Stimulated activated naive CD8-positive, alpha-beta T cell treated with anti-CD3 and anti-CD28 coated beads, Interleukin-15, Interleukin-2, amounts not matched to agents 100 U/mL and 50 U/mL, for 24 hours (primary cell): ENCODE measurements around the gene TARS3.
"Not testable (repeated sequence)": the region's sequence is repeated elsewhere in the genome, so short reads cannot be mapped to it uniquely, and the experiment has no call there.

Source experiments
- ATAC-seq: fragments of 150-1000 bp; cut with Tn5 transposase; one replicate; pipeline ENCODE4 v1.10.0; 2021
- DNase-seq: peaks from one replicate; pipeline ENCODE4 v3.0.0; 2021

TARS3 gene

DNA sequence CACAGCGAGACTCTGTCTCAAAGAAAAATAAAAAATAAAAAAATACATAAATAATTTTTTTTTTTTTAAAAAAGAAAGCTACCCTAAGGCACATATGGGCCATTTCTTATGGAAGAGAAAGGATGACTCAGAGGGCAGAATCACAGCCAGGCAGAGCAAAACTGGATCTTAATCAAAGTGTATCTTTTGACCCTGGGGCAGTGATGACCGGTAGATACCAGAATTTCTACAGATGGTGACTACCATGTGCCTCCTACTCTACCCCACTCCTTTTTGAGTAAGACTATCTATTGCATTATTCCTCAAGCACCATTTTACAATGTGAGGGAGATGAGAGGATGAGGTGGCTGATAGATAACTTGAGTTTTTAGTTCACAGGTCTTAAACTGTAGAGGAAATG, 26.0 kb downstream of the TARS3 start:
- no peak for ATAC-seq
- no peak for DNase-seq

DNA sequence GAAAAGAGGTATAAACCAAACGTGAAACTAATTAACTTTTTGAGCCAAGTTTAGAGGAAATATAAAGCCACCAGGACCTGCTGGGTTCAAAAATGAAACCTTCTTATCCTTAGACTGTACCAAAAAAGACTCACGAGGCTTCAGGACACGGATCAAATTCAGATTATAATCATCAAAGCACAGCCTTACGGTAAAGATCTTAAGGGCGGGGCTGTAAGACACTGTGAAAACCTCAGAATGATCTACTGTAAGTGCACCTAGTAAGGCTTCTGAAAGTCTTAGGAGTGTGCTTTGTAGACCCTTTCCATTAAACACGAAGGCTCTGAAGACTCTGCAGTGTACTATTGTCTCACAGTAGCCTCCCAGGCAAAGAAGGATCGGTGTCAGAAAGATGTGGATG, 26.8 kb downstream of the TARS3 start:
- DNase-seq (no peak), ATAC-seq (no peak)

DNA sequence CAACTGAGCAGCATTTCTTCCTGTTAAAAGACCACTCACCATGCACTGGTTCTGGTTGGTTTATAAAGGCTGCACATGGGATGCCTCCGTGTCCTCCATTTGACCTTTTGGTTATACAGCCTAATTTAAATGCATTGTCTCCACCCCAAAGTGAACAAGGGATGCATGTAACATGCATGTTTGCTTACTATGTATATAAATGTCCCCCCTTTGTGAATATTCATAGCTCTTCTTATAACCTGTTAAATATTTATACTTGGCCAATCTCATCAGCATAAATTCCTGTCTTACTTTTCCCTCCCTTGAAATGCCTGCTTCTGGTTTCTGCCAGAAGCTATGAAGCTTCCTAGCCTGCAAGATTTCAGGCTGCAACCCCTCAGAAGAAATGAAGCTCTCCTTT, 27.4 kb downstream of the TARS3 start:
- no peak for DNase-seq
- no peak for ATAC-seq

DNA sequence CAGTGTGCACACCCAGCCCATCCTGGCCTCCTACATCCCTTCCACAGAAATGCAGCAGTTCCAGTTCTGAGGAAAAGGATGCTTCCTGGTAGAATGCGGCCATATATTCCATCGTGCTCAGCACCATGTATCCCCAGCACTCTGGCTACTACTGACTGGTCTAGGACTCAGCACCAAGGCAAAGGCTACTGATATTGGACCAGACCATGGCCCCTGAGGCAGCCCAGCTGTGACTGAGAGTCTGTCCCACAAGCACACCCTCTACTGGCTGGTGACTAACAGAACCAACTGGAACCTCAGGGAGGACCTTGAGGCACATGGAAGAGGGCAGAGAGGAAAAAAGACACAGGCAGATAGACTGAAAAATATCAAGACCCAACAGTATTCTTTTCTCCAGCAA, 30.0 kb downstream of the TARS3 start:
- no peak for ATAC-seq
- DNase-seq: no peak

DNA sequence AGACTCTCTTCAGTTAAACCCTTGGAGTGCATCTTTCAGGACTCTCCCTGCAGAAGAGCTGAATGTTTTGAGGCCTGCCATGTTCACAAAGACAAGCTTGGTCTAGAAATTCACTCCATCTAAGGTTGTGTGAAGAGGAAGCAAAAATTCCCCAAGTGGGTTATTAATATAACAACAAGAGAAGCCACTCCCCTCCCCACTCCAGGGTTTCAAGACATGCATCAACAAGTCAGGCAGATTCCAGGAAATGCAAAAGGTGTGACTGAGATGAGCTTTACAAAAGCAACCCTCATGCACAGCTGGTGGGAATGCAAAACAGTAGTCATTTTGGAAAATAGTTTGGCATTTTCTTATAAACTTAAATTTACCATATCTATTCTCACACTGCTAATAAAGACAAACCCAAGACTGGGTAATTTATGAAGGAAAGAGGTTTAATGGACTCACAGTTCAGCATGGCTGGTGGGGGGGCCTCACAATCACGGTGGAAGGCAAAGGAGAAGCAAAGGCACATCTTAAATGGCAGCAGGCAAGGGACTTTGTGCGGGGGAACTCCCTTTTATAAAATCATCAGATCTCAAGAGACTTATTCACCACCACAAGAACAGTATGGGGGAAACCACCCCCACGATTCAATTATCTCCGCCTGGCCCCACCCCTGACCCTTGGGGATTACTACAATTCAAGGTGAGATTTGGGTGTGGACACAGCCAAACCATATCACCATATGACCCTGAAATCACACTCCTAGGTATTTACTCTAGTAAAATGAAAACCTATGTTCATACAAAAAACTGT, 31.3 kb downstream of the TARS3 start:
- peak; percentile 48 for ATAC-seq
- DNase-seq: peak; percentile 30

DNA sequence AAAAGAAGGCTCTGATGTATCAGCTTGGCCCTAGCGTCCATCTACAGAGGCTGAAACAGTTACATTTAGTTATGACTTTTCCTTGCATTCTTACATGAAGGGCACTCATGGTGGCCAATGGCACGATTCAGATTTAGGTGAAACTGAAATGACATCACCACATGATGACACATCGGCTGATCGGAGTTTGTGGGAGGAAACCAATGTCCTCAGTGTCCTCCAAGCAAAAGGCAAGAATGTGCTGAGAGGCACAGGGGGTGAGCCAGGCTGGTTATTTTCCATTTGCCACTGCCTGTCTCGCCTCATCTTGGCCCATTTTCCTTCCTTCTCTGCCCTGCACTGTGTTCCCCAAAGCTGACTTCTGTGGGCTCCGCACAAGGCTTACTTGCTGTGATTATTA, 34.4 kb downstream of the TARS3 start:
- ATAC-seq (peak; percentile 88), DNase-seq (peak; percentile 49)

DNA sequence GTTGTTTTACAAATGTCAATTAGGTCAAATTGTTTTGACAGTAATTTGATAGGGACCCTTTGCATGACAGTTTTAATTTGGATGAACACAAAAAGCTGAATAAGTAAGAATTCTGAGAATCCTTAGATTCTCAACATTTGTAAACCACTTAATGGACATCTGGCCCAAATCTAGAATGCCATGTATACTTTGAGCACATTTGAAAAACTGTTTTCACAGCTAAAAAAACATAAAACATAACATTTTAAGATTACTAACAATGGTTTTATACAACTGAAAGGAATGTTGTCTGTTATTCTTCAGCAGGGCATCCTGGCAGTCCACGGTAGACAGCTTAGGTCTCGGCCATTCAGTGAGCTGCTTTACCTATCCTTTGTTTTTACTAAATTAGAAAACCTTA, 37.6 kb downstream of the TARS3 start:
- no peak for ATAC-seq
- DNase-seq: no peak

DNA sequence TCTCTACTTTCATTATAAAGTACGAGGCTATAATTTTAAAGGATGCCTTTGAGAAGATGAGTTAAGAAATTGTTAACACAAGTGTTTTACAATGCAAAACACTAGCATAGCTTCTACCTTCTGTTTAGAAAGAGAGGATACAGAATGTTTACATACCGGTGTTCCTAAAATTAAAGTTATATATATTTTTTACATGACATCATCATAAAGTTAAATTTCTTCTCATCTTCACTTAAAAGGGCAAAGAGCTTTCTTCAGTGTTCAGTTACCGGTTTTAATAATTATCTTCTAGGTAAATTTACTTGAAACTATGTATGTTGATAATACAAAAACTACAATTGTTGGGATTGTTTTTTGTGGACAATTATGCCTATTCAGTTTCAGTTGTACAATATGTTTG, 39.4 kb downstream of the TARS3 start:
- no peak for ATAC-seq
- no peak for DNase-seq

DNA sequence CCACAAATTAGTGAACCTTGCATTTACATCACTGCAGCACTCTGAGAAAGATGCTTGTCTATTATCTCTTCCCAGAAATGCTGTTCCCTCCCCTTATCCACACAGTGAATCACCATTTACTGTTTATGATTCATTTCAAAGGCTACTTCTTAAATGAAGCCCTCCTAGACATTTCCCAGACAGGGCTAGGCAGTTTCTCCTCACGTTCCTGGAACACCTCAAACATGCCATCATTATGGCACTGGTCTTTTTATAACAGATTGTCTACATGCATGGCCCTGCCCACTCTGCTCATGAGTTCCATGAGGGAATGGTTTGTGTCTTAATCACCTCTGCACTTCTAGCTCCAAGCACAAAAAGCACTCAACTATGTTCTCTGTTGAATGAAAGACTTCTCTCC, 39.9 kb downstream of the TARS3 start:
- DNase-seq: no peak
- ATAC-seq: no peak

DNA sequence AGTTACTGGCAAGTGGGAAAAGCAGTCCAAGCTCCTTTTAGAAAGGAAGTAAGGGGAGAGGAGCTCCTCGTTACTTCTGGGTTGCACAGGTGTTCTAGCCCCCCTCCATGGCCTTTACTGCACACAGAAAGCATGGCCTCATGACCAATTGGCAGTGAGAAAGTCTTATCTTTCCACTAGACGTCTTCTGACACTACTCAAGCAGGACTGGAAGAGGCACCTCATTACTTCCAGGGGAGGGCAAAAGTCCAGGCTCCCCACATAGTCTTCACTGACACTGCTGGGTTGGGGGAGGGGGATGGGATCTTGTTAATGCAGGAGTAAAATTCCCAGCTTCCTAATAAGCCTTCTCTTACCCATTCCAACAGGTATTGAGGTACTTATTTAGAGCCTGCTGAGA, 44.5 kb downstream of the TARS3 start:
- DNase-seq (no peak), ATAC-seq (no peak)

DNA sequence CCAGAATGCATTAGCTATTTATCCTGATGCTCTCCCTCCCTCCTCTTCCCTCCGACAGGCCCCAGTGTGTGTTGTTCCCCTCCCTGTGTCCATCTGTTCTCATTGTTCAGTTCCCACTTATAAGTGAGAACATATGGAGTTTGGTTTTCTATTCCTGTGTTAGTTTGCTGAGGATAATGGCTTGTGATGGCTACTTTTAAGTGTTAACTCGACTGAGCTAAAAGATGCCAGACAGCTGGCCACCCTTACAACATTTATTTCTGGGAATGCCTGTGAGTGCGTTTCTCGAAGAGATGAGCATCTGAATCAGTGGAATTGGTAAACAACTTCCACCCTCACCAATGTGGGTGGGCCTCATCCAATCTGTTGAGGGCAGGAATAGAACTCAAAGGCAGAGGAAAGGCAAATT, 47.3 kb downstream of the TARS3 start:
- ATAC-seq: no peak
- DNase-seq: no peak

DNA sequence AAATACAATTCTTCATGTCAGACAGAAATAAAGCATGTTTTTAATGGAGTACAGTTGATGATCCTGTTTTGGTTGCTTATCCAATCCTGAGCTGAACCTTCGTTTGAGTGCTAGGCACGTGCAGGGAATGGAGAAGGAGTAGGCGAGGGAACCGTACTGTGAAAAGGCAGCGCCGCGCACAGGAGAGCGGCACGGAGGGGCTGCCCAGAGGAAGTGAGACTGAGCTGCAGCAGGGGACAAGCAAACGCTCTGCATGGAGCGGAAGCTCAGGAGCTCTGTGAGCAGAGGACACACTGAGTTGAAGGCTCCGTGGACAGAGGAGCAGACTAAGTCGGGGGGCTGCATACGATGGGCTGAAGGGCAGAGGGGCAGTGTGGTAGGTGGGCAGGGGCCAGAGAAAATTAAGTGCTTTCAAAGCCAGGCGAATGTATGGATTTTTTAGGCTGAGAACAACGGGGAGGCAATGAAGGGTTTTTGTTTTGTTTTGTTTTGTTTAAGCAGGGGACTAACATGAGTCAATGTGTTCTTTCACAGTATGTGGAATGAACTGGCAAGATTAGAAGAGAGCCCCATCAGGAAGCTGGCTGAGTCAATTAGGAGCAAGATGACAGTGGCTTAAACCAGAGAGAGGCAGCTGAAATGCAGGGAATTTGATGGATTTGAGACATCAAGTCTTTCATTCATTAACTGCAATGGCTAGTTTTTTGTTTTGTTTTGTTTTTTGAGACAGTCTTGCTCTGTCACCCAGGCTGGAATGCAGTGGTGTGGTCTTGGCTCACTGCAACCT, 48.3 kb downstream of the TARS3 start:
- DNase-seq (no peak), ATAC-seq (no peak)

DNA sequence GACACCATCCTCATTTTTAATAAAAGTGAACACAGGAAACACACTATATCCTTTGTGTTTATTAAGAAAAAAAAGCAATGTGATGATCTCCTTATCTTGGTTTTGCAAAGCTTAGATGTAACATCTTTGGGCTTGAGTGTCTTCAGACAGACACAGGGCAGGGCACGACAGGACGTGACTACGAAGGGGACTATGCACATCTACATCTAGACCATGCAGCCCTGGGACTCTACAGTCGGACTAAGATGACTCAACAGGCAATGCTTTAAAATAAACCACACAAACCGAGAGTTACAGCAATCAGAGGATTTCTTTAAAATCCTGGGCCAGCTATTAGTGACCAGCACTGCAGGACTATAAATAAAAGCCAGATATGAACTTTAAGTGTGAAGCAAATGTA, 49.3 kb downstream of the TARS3 start:
- ATAC-seq (no peak), DNase-seq (no peak)

DNA sequence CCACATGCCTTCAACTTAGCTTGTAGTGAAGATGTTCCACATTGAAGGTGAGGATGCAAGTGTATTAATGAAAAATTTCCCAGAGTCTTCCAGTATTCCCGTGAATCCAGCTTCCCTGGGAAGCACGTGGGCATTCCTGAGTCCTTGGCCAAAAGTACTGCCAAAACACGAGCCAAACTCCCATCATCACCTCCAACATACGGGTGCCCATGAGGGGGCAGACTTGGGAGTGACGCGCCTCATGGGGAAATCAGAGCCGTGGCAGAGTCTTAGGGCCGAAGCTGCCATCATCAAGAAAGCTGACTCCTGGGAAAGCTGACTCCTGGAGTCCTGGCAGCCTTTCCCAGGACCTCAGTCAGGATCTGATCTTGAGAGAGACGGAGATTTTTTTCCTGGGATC, 52.0 kb downstream of the TARS3 start:
- ATAC-seq: no peak
- DNase-seq: no peak

DNA sequence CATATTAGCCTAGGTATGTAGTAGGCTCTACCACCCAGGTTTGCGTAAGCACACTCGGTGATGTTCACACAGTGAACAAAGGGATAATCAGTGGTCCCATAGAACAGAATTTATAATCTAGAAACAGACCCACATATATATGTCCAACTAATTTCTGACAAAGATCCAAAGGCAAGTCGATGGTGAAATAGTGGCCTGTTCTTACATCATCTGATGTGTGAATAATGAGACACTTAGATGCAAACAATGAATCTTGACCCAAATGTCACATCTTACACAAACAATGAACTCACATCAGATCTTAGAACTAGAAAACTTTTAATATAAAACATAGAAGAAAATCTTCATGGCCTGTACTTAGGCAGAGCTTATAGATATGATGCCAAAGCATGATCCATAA, 54.5 kb downstream of the TARS3 start:
- DNase-seq (no peak), ATAC-seq (no peak)

DNA sequence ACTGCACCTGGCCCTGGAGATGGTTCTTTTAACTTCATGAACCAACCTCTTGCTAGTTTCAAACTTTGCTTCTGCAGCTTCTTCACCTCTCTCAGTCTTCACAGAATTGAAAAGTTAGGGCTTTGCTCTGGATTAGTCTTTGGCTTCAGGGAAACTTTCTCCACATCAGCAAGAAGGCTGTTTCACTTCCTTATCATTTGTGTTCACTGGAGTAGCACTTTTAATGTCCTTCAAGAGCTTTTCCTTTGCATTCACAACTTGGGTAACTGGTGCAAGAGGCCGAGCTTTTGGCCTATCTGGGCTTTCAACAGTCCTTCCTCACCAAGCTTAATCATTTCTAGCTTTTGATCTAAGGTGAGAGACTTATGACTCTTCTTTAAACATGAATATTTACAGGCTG, 56.4 kb downstream of the TARS3 start:
- no peak for ATAC-seq

DNA sequence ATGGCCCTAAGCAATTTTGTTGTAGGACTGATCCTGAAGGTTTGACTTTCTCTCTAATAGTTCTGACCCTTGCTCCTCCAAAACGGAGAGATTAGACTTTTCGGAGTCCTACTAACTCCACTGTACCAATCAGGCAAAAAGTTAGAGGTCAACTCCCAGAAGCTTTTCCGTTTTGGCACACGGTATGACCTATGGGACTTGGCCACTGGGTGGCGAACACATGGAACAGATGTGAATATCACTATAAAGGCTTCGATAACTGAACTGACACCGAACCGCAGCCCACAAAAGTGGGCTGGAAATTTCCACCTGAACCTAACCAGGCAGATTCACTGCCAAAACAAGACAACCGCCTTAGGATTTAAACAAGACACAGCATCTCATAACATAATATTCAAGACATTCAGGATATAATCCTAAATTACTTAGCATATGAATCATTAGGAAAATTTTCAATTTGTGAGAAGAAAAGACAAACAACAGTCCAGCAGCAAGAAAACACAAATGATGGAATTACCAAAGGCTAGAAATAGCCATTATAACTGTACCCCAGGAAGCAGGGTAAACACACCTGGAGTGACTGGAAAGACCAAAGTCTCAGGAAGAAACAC, 59.9 kb downstream of the TARS3 start:
- ATAC-seq: no peak
- DNase-seq: no peak

More for the DNA sequence above, 56.4 kb downstream of the TARS3 start:
- no peak for DNase-seq

DNA sequence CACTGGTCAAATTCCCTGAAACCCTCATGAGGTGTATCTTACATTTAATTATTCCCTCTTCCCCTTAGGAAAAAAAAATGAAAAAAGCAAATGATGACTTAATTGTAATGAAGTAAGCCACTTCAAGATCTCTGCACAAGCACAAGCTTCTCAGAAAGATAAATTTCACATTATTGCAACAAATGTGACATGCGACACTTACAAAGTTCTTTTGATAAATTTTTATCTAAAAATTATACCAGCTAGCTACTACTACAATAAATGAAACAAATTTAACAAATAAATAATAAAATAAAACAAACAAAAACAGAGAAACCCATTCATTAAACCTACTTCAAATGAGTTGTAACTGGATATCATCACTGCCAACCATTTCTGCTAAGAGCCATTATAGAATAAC, 62.1 kb downstream of the TARS3 start:
- ATAC-seq: no peak

DNA sequence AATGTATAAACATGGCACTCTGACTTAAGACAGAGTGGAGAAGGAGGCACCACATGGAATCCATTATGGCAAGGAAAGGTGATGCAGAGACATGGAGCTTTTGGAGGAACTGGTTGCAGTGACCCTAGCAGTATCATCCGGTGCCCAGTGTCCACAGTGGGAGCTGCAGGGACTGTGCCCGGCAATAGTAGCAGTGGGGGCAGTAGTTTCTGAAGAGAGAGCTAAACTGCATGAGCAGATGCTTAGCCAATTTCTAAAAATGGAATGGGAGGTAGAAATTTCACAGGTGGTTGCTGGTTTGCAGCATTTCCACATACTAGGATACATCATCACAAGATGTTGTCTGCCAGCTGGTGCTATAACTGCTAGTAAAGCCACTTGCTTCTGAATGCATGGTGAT, 64.3 kb downstream of the TARS3 start:
- no peak for DNase-seq
- no peak for ATAC-seq

More for the DNA sequence above, 62.1 kb downstream of the TARS3 start:
- DNase-seq: no peak

DNA sequence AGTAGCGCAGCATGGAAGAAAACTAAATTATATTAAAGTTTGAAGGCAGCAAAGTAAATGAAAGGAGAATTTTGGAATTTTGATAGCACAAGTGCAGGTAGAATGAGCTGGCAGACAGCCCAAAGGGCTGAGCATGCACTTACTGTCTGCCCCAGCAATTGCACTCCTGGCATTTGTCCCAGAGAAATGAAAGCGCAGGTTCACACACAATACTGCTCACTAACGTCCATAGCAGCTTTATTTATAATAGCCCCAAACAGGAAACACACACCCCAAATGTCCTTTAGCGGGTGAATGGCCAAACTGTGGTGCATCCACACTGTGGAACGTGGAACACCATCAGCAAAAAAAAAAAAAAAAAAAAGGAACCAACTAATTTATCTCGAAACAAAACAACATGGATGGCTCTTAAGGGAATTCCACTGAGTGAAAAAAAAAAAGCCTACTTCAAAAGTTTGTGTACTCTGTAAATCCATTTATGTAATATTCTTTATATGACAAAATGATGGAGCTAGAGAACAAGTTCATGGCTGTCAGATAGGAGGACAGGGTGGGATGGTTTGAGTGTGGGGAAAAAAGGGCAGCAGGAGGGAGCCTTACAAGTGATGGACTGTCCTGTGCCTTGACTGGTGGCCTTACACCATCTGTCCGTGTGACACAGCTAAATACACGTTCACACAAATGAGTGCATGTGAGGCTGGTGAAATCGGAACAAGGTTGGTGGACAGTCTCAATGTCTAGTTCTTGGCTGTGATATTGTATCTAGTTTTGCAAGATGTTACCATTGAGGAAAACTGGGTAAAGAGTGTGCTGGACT, 66.1 kb downstream of the TARS3 start:
- ATAC-seq: no peak
- DNase-seq: no peak

DNA sequence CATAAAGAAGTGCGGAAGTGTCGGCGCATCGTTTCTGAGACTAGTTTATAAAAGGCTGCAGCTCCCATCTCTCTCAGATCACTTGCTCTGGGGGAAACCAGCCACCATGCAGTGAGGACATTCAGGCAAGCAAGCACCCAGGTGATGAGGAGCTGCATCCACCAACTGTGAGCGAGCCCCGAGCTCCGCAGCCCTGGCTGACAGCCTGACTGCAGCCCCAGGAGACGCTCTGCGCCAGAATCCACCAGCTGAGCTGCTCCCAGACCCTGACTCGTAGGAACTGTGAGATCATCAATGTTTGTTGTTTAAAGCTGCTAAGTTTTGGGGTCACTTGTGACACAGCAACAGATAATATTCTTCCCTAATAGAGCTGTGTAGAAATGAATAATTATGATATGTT, 67.1 kb downstream of the TARS3 start:
- DNase-seq (no peak), ATAC-seq (no peak)

DNA sequence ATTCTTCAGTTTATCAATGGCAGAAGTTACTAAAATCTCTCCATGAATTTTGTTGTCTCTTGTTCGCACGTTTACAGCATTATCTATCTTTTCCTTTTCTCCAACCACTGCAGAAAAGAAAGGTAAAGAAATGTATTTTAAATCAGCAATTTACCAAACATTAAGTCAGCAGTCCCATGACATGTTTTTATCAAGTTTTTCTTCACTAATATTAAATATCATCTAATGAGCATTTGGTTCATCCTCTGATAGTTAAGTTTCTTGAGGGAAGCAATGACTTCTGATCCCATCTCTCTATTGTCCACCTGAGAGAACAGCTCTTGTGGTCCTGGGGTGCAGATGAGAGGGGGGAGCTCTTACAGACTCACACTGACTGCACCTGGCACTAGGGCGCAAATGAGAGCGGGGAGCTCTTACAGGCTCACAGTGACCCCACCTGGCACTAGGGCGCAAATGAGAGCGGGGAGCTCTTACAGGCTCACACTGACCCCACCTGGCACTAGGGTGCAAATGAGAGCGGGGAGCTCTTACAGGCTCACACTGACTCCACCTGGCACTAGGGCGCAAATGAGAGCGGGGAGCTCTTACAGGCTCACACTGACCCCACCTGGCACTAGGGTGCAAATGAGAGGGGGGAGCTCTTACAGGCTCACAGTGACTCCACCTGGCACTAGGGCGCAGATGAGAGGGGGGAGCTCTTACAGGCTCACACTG, 69.5 kb downstream of the TARS3 start:
- ATAC-seq, DNase-seq: not testable (repeated sequence)
